ENCODE data around the gene GPR156.
"Not testable (repeated sequence)": the region's sequence is repeated elsewhere in the genome, so short reads cannot be mapped to it uniquely, and the experiment has no call there.

The GPR156 gene

DNA sequence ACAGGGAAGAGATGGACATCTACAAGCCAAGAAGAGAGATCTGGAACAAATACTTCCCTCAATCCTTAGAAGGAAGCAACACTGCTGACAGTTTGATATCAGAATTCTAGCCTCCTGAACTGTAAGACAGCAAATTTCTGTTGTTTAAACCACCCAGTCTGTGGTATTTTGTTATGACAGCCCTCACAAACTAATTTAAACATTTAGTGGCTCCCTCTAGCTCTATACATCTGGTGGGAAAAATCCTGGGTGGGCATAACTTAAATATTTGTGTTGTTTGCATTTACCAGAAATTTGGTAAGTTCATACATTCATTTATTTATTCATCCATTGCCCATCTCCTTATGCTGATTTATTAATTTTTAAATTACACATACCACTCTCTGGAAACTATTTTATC lies 128.3 kb downstream of the GPR156 start:
- no peak for DNase-seq

DNA sequence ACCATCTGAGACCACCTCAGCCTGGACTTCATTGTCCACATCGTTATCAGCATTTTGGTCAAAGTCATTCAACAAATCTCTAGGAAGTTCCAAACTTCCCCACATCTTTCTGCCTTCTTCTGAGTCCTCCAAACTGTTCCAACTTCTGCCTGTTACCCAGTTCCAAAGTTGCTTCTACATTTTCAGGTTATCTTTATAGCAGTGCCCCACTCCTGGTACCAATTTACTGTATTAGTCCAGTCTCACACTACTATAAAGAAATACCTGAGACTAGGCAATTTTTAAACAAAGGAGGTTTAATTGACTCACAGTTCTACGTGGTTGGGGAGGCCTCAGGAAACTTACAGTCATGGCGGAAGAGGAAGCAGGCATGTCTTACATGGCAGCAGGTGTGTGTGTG lies 129.3 kb downstream of the GPR156 start:
- not testable (repeated sequence) for DNase-seq

DNA sequence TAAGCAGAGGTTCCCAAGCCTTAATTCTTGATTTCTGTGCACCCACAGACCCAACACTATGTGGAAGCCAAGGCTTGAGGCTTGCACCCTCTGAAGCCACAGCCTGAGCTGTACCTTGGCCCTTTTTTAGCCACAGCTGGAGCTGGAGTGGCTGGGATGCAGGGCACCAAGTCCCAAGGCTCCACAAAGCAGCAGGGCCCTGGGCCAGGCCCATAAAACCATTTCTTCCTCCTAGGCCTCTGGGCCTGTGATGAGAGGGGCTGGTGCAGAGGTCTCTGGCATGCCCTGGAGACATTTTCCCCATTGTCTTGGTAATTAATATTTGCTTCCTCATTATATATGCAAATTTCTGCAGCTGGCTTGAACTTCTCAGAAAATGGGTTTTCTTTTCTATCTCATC lies 129.9 kb downstream of the GPR156 start:
- no peak for DNase-seq

DNA sequence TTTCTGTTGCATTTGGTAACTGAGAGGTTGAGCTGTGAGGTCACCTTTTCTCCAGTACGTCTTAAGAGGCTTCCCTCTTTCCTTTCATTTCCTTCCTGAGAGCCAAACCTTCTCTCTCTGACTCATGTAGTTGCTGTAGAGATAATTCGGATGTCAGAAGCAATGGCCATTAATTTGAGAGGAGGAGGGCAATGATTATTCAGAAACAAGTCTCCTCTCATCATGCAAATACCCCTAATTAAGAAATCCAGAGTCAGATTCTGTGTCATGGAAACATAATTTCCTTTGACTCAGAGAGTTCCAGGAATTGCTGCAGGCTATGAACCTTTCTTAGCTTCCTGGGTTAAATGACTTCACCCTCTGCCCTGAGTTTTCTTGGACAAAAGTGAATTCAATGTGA lies 131.7 kb downstream of the GPR156 start:
- no peak for DNase-seq

DNA sequence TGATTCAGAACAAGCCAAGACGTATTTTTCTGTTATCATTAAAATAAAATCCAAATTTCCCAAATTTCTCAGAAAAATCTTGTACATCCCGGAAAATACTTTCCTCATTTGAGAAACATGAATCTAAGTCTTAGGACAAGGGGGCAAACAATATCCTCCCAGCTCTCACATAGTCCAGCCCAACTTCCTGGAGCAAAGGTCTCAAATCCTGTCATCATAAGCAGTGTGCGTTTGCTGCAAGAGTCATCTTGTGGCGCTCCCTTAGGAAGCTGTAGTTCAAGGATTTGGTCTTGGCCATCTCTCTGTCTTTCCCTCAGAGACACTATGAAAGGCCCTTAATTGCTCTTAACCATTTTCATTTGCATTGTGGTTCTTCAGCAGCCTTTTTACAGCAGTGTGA lies 133.2 kb downstream of the GPR156 start:
- DNase-seq: no peak

- DNase-seq: no peak
These were observed 136.7 kb downstream of the GPR156 start for GRCh38 chr3:120148187-120148949.

DNA sequence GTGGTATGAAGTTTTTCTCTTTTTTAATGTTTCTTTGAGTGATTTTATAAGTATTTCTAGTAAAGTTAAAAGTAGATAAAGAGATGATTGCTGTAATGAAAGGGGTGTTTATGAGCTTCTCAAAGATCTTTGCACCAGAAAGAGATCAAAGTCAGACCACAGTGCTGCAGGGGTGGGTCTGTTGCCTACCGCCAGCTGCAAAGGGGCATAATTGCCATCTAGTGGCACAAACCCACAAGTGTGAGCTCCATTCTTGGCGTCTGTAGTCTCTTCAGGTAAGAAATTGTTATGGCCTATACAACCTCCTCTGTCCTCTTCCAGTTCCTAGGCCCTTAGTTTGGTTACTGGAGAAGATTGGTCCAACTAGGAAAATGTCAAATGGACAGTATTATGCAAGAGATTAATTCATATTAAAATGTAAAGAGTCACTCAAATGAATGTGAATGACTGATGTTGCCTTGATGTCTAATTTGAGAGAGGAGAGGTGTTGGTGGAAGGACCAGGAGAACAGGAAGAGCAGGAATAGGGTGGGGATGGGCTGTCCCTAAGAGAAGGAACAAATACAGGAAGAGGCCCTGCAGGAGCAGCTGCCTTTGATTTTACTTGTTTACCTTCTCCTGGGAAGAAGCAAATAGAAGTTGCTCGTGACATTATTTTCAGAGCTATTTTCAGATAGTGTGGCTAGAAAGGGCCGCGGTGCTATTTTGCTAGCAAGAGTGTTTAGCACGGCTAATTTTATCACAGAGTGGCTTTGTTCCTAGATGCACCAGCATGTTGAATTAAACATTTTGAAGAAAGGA lies 137.8 kb downstream of the GPR156 start:
- peak; percentile 47 for DNase-seq

GRCh38 chr3:120145542-120146285 lies 139.3 kb downstream of the GPR156 start:
- DNase-seq: peak; percentile 28

GRCh38 chr3:120144267-120144666 lies 140.8 kb downstream of the GPR156 start:
- DNase-seq: no peak

- DNase-seq: no peak
These were observed 141.3 kb downstream of the GPR156 start for GRCh38 chr3:120143676-120144075.

- no peak for DNase-seq
These were observed 142.8 kb downstream of the GPR156 start for GRCh38 chr3:120142236-120142635.

DNA sequence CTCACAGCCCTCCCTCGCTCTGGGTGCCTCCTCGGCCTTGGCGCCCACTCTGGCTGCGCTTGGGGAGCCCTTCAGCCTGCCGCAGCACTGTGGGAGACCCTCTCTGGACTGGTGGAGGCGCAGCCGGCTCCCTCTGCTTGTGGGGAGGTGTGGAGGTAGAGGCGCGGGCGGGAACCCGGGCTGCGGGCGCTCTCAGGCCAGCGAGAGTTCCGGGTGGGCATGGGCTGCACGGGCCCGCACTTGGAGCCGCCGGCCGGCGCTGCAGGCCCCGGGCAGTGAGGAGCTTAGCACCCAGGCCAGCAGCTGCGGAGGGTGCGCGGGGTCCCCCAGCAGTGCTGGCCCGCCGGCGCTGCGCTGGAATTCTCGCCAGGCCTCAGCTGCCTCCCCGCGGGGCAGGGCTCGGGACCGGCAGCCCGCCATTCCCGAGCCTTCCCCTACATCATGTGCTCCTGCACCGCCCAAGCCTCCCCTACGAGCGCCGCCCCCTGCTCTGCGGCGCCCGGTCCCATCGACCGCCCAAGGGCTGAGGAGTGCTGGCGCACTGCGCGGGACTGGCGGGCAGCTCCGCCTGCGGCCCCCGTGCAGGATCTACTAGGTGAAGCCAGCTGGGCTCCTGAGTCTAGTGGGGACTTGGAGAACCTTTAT lies 144.8 kb downstream of the GPR156 start:
- no peak for DNase-seq

GRCh38 chr3:120139140-120139539 lies 145.9 kb downstream of the GPR156 start:
- no peak for DNase-seq

- no peak for DNase-seq
These were observed 147.5 kb downstream of the GPR156 start for GRCh38 chr3:120137548-120137947.

DNA sequence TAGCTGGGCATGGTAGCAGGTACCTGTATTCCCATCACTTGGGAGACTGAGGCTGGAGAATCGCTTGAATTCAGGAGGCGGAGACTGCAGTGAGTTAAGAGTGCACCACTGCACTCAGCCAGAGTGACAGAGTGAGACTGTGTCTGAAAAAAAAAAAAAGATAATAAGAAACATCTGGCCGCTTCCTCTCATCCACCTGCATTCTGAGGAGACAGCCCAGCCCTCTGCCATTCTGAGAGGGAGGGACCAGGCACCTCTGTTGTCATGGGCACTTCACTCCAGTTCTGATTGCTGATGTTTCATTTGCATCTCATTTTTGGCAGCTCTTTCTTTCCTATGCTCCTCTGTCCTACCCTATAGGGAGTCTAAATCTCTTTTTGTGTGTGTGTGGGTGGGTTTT lies 154.4 kb downstream of the GPR156 start:
- DNase-seq: no peak

DNA sequence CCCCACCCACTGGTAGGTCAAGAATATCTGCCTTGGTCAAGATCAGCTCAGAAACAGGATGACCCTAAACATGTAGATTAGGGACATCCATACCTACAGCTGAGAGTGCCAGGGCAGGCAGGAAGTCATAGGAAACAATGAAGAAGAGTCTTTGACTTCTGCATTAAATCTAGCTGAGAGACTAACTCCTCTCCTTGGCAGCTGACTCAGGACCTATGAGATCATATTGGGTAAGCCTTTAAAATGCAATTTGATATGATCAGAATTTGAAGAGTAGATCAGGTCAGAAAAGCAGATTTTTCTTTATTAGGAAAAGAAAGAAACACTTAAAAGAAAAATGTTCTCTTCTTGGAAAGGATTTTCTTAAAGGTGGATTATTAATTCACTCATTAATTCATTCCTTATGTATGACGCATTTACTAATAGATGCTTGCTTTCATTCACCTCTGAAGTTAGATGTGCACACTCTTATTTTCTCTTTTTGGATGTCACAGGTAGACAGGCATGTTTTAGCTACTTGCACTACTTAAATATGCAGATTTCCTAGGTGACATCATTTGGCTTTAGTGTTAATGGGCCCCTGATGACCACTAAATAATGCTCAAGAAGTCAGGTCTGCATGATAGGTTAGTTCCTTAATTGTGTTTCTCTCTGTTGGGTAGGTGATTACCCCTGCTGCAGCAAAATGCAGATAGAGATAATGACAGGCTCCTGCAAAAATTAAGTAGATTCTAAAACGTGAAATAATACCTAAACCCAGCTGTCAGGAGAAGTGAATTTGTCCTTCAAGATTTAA lies 155.1 kb downstream of the GPR156 start:
- no peak for DNase-seq

GRCh38 chr3:120129051-120129450 lies 156.0 kb downstream of the GPR156 start:
- DNase-seq: no peak

GRCh38 chr3:120125992-120126391 lies 159.0 kb downstream of the GPR156 start:
- DNase-seq: no peak

DNA sequence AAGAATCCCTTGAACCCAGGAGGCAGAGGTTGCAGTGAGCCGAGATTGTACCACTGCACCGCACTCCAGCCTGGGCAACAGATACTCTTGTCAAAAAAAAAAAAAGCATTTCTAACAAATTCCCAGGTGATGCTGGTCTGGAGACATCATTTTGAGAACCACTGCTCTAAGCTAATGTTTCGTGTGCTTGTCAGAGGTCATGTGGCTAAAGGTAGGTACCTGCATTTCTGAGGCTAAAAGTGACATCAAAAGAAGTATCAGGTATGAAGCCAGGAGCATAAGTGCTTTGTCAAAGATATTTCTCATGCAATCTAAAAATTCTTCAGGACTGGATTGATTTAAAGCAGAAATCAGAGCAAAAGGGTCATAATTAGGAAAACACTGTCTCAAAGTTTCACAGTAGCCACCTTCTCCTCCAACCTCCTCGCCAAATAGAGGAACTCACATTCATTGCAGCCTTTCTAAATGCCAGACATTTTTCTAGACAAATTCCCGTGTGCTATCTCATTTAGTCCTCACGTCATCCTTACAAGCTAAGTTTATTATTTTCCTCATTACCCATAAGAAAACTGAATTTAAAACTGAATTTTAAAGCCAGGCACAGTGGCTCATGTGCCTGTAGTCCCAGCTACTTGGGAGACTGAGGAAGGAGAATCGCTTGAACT lies 165.0 kb downstream of the GPR156 start:
- no peak for DNase-seq
